BE2C (cell line): ENCODE results near the gene DUSP16.

Experiments used
- DNase-seq: peaks from one replicate; pipeline ENCODE4 v3.0.0-alpha.2; 2020
- H3K27me3 ChIP-seq: fragments of 250-450 bp; sonication (Bioruptor Pico); 2 replicates; pipeline ENCODE4 v1.5.1; 2020; ENCODE audit warnings: mild to moderate bottlenecking
- H3K36me3 ChIP-seq: fragments of 250-450 bp; sonication (Bioruptor Pico); 2 replicates; pipeline ENCODE4 v1.5.1; 2020; ENCODE audit warnings: mild to moderate bottlenecking
- H3K4me1 ChIP-seq: fragments of 250-450 bp; sonication (Bioruptor Pico); 2 replicates; pipeline ENCODE4 v1.5.1; 2020
- H3K4me3 ChIP-seq: 2 replicates; pipeline ENCODE4 v1.5.1; 2011; ENCODE audit warnings: low read depth, low read length
- H3K9me3 ChIP-seq: fragments of 250-450 bp; sonication (Bioruptor Pico); 2 replicates; pipeline ENCODE4 v1.5.1; 2020
- CTCF ChIP-seq: IDR thresholded peaks from 2 replicates; pipeline ENCODE4 v1.5.1; 2012; ENCODE audit warnings: mild to moderate bottlenecking, low read depth, low read length

DUSP16 gene

GRCh38 chr12:12498210-12498609 is 64.5 kb downstream of the DUSP16 start:
- no peaks in the 10 kb centered on the region for H3K27me3 ChIP-seq
- no peak for DNase-seq
- no peaks in the 10 kb centered on the region for H3K9me3 ChIP-seq
- peaks cover 9% of the 10 kb centered on the region for H3K4me1 ChIP-seq
- H3K36me3 ChIP-seq: no peaks in the 10 kb centered on the region
- no peak for TF ChIP-seq CTCF
- no peak overlapping the region for H3K4me3 ChIP-seq

DNA sequence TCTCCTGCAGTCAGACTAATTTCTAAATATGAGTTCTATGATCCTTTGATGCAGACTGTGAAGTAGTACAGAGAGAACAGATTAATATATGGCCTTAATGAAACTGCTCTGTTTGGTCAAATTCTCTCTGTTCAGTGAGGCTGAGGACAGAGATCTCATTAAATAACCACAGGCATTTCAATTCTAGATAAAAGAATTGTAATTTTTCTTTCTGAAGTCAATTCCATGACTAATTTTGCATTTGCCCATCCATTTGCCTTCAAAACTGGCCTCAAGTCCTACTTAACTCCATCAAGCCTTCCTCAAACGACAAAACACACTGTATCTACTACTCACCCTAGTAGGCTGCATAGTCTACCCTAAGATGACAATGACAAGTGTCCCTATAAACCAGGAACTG is 67.1 kb downstream of the DUSP16 start:
- H3K27me3 ChIP-seq: no peaks in the 10 kb centered on the region
- DNase-seq: no peak
- H3K4me1 ChIP-seq: peaks cover 9% of the 10 kb centered on the region
- no peak overlapping the region for H3K4me3 ChIP-seq
- no peaks in the 10 kb centered on the region for H3K36me3 ChIP-seq
- no peak for TF ChIP-seq CTCF
- no peaks in the 10 kb centered on the region for H3K9me3 ChIP-seq

DNA sequence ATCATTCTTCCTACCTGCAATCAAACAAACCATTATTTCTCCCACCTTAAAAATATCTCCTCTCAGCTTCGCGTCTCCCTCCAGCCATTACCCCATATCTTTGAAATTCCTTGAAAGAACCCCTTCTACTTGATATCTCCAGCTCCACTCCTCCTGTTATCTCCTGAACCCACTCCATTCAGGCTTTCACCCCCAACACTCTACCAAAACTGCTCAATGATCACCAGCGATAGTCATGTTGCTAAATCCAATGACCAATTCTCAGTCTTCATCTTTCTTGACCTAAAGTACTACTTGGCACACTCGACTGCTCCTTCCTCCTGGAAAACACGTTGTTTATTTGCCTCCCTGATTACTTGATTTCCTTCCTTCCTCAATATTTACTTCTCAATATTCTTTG is 70.1 kb downstream of the DUSP16 start:
- no peak for DNase-seq
- no peak for TF ChIP-seq CTCF
- no peaks in the 10 kb centered on the region for H3K9me3 ChIP-seq

DNA sequence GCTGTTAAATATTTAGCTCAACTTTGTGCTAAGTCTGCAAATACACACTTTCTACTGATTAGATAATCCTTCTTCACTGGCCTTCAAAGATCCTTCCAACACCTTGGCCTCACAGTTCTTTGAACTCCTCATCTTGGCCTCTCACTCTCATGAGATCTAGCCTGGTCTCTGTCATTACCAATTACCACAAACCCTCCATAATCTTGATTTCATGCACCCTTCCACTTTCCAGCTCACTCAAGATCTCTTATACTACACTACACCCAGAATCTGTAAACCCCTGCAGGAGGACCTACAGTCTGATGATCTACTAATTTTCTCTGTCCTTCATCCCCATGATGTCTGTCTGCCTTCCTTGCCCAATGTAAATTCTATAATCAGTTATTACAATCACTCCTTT is 71.1 kb downstream of the DUSP16 start:
- no peak overlapping the region for H3K4me3 ChIP-seq
- no peak for TF ChIP-seq CTCF
- no peaks in the 10 kb centered on the region for H3K9me3 ChIP-seq
- peaks cover 3% of the 10 kb centered on the region for H3K36me3 ChIP-seq
- no peaks in the 10 kb centered on the region for H3K27me3 ChIP-seq
- no peaks in the 10 kb centered on the region for H3K4me1 ChIP-seq
- no peak for DNase-seq

More for the DNA sequence above, 70.1 kb downstream of the DUSP16 start:
- no peaks in the 10 kb centered on the region; the same call in 1 of the 2 replicates for H3K4me1 ChIP-seq
- no peaks in the 10 kb centered on the region for H3K36me3 ChIP-seq
- H3K27me3 ChIP-seq: no peaks in the 10 kb centered on the region
- no peak overlapping the region for H3K4me3 ChIP-seq

DNA sequence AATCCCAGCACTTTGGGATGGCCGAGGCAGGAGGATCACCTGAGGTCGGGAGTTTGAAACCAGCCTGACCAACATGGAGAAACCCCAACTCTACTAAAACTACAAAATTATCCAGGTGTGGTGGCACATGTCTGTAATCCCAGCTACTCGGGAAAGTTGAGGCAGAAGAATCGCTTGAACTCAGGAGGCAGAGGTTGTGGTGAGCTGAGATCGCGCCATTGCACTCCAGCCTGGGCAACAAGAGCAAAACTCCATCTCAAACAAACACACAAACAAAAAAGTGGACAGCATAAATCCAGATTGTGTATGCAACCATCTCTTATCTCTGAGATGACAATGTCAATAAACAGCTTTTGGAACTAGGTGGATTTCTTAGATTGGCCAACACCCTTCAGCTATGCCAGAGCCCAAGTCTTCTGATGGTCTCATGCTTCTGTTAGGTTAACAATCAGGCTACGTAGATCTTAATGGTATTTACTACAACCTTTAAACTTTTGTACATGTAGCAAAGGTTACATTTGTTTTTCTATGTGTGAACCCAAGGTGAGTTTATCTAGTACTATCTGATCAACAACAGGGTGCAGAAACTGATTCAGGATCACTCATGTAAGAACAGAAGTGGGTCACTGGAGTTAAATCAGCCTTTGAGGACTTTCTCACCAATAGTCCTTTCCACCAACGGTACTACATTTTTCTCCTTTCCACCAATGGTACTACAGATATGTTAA is 73.7 kb downstream of the DUSP16 start:
- no peaks in the 10 kb centered on the region for H3K4me1 ChIP-seq
- H3K4me3 ChIP-seq: no peak overlapping the region
- H3K27me3 ChIP-seq: no peaks in the 10 kb centered on the region
- peaks cover 12% of the 10 kb centered on the region for H3K36me3 ChIP-seq
- TF ChIP-seq CTCF: no peak
- no peaks in the 10 kb centered on the region for H3K9me3 ChIP-seq
- DNase-seq: no peak

GRCh38 chr12:12488296-12488695 is 74.4 kb downstream of the DUSP16 start:
- TF ChIP-seq CTCF: no peak
- H3K4me1 ChIP-seq: no peaks in the 10 kb centered on the region
- H3K4me3 ChIP-seq: no peak overlapping the region
- peaks cover 12% of the 10 kb centered on the region for H3K36me3 ChIP-seq
- H3K9me3 ChIP-seq: no peaks in the 10 kb centered on the region
- no peaks in the 10 kb centered on the region for H3K27me3 ChIP-seq
- no peak for DNase-seq
